ENCODE results near the gene GPR158.

DNA sequence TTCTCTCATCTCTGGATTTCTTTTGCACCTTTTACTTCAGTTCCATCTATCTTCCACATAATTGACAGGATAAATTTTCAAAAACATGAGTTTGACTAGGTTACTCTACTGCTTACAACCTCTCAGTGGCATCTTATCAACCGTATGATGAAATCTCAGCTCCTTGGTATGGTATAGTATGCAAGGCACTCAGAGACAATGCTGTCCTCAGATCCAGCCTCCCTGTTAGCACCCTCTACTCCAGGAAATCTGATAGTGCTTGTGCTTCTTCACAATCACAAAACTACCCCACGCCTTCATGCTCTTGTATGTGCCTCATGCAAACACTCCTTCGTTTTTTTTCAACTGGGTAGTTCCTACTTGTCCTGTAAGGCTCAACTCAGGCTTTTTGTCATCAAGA is 330.7 kb downstream of the GPR158 start:
- TF ChIP-seq, protein P1, sequence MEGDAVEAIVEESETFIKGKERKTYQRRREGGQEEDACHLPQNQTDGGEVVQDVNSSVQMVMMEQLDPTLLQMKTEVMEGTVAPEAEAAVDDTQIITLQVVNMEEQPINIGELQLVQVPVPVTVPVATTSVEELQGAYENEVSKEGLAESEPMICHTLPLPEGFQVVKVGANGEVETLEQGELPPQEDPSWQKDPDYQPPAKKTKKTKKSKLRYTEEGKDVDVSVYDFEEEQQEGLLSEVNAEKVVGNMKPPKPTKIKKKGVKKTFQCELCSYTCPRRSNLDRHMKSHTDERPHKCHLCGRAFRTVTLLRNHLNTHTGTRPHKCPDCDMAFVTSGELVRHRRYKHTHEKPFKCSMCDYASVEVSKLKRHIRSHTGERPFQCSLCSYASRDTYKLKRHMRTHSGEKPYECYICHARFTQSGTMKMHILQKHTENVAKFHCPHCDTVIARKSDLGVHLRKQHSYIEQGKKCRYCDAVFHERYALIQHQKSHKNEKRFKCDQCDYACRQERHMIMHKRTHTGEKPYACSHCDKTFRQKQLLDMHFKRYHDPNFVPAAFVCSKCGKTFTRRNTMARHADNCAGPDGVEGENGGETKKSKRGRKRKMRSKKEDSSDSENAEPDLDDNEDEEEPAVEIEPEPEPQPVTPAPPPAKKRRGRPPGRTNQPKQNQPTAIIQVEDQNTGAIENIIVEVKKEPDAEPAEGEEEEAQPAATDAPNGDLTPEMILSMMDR (IDR thresholded peaks at IDR 0.05; ENCODE audit: low read depth, low read length, missing input control): no peak
- TF ChIP-seq GABPA (IDR thresholded peaks at IDR 0.05 in 1 of 2, conservative IDR thresholded peaks at IDR 0.05 in 1 of 2): no peak
- TF ChIP-seq TAF1 (conservative IDR thresholded peaks at IDR 0.05): no peak
- TF ChIP-seq, protein P2, sequence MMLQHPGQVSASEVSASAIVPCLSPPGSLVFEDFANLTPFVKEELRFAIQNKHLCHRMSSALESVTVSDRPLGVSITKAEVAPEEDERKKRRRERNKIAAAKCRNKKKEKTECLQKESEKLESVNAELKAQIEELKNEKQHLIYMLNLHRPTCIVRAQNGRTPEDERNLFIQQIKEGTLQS (IDR thresholded peaks at IDR 0.05): no peak
- TF ChIP-seq RAD21 (IDR thresholded peaks at IDR 0.05): no peak
- TF ChIP-seq, protein P3, sequence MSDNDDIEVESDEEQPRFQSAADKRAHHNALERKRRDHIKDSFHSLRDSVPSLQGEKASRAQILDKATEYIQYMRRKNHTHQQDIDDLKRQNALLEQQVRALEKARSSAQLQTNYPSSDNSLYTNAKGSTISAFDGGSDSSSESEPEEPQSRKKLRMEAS (IDR thresholded peaks at IDR 0.05): no peak
- no peak for TF ChIP-seq JUND (IDR thresholded peaks at IDR 0.05)
- TF ChIP-seq, protein P4, sequence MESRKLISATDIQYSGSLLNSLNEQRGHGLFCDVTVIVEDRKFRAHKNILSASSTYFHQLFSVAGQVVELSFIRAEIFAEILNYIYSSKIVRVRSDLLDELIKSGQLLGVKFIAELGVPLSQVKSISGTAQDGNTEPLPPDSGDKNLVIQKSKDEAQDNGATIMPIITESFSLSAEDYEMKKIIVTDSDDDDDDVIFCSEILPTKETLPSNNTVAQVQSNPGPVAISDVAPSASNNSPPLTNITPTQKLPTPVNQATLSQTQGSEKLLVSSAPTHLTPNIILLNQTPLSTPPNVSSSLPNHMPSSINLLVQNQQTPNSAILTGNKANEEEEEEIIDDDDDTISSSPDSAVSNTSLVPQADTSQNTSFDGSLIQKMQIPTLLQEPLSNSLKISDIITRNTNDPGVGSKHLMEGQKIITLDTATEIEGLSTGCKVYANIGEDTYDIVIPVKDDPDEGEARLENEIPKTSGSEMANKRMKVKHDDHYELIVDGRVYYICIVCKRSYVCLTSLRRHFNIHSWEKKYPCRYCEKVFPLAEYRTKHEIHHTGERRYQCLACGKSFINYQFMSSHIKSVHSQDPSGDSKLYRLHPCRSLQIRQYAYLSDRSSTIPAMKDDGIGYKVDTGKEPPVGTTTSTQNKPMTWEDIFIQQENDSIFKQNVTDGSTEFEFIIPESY (IDR thresholded peaks at IDR 0.05): no peak
- TF ChIP-seq, protein P5, sequence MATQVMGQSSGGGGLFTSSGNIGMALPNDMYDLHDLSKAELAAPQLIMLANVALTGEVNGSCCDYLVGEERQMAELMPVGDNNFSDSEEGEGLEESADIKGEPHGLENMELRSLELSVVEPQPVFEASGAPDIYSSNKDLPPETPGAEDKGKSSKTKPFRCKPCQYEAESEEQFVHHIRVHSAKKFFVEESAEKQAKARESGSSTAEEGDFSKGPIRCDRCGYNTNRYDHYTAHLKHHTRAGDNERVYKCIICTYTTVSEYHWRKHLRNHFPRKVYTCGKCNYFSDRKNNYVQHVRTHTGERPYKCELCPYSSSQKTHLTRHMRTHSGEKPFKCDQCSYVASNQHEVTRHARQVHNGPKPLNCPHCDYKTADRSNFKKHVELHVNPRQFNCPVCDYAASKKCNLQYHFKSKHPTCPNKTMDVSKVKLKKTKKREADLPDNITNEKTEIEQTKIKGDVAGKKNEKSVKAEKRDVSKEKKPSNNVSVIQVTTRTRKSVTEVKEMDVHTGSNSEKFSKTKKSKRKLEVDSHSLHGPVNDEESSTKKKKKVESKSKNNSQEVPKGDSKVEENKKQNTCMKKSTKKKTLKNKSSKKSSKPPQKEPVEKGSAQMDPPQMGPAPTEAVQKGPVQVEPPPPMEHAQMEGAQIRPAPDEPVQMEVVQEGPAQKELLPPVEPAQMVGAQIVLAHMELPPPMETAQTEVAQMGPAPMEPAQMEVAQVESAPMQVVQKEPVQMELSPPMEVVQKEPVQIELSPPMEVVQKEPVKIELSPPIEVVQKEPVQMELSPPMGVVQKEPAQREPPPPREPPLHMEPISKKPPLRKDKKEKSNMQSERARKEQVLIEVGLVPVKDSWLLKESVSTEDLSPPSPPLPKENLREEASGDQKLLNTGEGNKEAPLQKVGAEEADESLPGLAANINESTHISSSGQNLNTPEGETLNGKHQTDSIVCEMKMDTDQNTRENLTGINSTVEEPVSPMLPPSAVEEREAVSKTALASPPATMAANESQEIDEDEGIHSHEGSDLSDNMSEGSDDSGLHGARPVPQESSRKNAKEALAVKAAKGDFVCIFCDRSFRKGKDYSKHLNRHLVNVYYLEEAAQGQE (IDR thresholded peaks at IDR 0.05): no peak
- no peak for TF ChIP-seq YY1 (IDR thresholded peaks at IDR 0.05)
- TF ChIP-seq SP1 (IDR thresholded peaks at IDR 0.05): no peak
- no peak for TF ChIP-seq HNF4G (IDR thresholded peaks at IDR 0.05)
- no peak for TF ChIP-seq FOXA1 (IDR thresholded peaks at IDR 0.05)
